Measurements from ENCODE around the gene CASK.

DNA sequence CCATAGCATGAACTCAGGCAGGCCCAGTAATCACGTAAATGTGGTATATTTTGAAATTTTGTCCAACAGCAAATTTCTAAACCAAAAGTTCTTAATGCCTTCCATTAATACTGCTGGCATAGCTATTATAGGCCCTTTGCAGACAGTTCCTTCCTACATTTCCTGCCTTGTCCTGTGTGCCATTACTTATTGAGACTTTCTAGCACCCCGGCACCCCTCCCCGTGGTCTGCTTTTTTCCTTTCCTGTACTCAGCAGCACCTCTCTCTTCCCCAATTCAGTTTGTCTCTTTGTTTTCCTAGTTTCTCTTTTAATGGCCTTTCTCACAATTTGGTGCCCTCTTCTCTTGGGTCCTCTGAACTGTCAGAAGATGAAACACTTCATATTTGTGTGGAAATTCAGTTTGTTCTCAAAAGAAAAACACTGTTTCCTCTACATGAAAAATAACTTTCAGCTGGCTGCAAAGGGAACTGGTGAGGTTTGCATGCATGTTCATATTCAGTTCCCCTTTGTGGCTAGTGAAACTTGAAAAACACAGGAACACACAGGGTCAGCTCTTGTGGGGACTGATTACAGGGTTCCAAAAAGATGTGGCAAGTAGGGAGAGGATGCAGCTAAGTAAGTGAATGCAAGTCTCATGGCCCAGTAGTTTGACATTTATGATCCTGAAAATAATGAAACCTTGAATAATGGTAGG lies 217.5 kb downstream of the CASK start:
- TF ChIP-seq CTCF (conservative IDR thresholded peaks at IDR 0.05) (no peak), EZH2 (IDR thresholded peaks at IDR 0.05; ENCODE audit: low read depth) (no peak)

All from PC-9 (cell line).